Thyroid gland (tissue), 4 donors: Measurements from ENCODE around the gene NT5DC1.

Experiments used
- CTCF ChIP-seq, 6 experiments: fragments of 200-600 bp in 3 of 6; fragments of 450-650 bp in 3 of 6; sonication (generic) in 3 of 6; IDR thresholded peaks; one replicate each; pipeline ENCODE4 v1.5.1; 2016 to 2019; ENCODE audit warnings: antibody characterized with exemption in 6 of 6, mild to moderate bottlenecking in 2 of 6, inconsistent platforms in 1 of 6, moderate library complexity in 1 of 6
- POLR2A ChIP-seq, 2 donors: fragments of 450-650 bp; IDR thresholded peaks; one replicate each; pipeline ENCODE4 v1.6.1; 2017; ENCODE audit warnings: antibody characterized with exemption in 2 of 2, mild to moderate bottlenecking in 2 of 2, moderate library complexity in 1 of 2

DNA sequence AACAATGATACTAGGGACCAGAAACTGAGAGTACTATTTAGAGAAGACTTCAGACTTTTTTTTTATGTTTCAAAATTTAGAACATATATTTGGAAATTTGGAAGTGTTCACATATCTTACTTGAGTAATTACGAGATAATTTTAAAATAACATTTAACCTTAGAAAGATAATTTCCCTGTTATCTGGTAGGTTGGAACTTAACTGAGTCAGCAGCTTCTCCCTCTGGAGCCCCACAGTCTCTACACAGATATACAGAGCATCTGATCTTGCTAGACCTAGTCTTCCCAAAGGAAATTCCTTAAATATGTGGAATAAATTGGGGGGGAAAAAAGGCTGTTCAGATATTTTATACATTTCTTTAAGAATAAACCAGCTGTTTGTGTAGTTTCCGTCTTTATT is 104.6 kb downstream of the NT5DC1 start:
- TF ChIP-seq CTCF (IDR thresholded peaks at IDR 0.05) (no peak), POLR2A (IDR thresholded peaks at IDR 0.05) (no peak)
